Measurements from ENCODE around the gene TNFRSF14.
"Not testable (repeated sequence)": the region's sequence is repeated elsewhere in the genome, so short reads cannot be mapped to it uniquely, and the experiment has no call there.

Gene TNFRSF14

DNA sequence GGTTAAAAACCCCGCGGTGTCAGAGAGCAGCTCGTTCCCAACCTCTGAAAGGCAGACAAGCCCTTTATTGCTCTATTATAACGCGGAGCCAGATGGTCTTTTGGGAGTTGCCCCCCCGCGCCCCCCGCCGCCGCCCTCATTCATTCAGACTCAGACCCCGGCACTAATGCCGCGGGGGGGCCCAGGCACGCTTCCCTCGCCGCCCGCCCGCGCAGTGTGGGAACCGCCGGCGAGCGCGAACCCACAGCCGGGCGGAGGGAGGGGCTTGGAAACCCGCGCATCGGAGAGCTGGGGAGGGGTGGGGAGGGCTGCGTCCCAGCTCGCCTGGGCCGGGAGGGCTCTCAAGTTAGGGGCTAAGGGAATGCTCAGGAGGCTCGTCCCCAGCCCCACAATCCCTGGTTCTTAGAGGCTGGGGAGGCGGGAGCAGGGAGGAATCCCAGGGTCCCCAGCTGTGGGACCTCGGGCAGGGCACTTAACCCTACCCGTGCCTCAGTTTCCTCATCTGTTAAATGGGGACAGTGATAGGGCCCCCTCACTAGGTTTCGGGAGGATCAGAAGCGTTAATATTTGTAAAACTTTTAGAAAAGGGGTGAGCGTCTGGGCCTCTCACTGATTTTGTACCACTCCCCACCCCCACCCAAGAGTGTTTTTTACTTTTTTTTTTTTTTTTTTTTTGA is 15.2 kb upstream of the TNFRSF14 start:
- H3K9me3 Mint-ChIP-seq = no peaks in the 10 kb centered on the region
- no peak for ATAC-seq
- no peak overlapping the region for H3K27ac Mint-ChIP-seq
- H3K36me3 Mint-ChIP-seq = no peaks in the 10 kb centered on the region
- no peak overlapping the region for H3K4me3 Mint-ChIP-seq
- peaks cover 32% of the 10 kb centered on the region for H3K27me3 Mint-ChIP-seq
- H3K4me1 Mint-ChIP-seq = peaks cover 24% of the 10 kb centered on the region

GRCh38 chr1:2541619-2542245 is 14.4 kb upstream of the TNFRSF14 start:
- H3K27ac Mint-ChIP-seq = no peak overlapping the region
- ATAC-seq = no peak
- no peak overlapping the region for H3K4me3 Mint-ChIP-seq
- no peaks in the 10 kb centered on the region for H3K36me3 Mint-ChIP-seq
- H3K9me3 Mint-ChIP-seq = no peaks in the 10 kb centered on the region
- peaks cover 24% of the 10 kb centered on the region for H3K4me1 Mint-ChIP-seq
- peaks cover 25% of the 10 kb centered on the region for H3K27me3 Mint-ChIP-seq

DNA sequence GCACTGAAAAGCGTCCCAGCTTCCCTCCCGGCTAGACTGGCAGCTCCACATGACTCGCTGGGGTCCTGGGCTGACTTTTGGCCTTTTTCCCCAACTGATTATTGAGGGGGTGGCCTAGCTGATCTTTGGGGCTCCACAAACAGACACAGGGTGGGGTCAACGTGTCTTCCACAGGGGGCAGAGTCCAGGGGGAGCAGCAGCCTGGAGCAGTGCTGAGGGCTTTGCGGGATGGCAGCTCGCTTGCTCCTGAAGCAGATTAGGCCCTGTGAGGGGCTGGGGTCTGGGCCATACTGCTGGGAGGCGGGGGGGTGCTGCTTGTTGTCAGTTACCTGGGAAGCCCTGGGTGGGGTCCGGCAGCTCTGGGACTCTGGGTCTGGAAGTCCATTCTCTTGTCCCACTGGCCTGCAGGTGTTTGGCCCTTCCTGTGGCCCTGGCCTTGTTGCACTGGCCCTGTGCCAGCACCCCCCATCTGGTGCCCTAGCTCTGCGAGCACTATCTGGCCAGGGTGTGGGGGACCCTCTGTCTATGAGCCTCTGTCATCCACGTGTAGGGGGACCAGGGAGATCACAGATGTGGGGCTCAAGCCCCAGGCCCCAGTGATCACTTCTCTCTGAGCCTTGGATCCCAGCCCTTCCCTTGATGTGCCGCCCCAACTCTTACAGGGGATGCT is 13.8 kb upstream of the TNFRSF14 start:
- ATAC-seq = no peak
- Mint-ChIP-seq H3K9me3 (no peaks in the 10 kb centered on the region), H3K4me3 (no peak overlapping the region), H3K4me1 (peaks cover 24% of the 10 kb centered on the region), H3K36me3 (no peaks in the 10 kb centered on the region), H3K27me3 (peaks cover 25% of the 10 kb centered on the region), H3K27ac (no peak overlapping the region)

DNA sequence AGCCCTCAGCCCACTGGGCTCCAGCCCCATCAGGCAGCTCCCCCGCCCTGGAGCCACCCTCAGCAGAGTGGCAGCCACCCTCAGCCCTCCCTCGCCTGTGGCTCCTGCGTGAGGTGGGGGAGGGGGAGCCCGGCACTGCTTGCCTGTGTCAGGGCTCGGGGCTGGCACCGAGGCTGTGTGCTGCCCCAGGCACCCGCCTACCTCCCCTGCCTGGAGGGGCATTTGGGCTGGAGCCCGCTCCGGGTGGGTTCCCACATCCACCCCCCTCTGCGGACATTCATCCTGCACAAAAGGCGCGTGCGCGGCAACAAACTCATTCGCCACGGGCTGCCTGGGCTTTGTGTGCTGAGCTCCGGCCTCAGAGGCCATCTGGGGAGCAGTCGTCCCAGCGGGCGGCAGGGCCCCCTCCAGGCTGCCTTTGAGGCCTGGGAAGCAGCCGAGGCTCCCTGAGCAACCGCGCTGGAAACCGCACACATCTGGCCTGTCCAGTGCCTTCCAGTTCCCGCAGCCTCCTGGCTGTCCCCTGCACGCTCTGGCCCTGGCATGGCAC is 12.6 kb upstream of the TNFRSF14 start:
- Mint-ChIP-seq H3K4me3 (no peak overlapping the region), H3K4me1 (peaks cover 36% of the 10 kb centered on the region), H3K27me3 (peaks cover 25% of the 10 kb centered on the region), H3K9me3 (no peaks in the 10 kb centered on the region), H3K27ac (no peak overlapping the region), H3K36me3 (no peaks in the 10 kb centered on the region)
- no peak for ATAC-seq

DNA sequence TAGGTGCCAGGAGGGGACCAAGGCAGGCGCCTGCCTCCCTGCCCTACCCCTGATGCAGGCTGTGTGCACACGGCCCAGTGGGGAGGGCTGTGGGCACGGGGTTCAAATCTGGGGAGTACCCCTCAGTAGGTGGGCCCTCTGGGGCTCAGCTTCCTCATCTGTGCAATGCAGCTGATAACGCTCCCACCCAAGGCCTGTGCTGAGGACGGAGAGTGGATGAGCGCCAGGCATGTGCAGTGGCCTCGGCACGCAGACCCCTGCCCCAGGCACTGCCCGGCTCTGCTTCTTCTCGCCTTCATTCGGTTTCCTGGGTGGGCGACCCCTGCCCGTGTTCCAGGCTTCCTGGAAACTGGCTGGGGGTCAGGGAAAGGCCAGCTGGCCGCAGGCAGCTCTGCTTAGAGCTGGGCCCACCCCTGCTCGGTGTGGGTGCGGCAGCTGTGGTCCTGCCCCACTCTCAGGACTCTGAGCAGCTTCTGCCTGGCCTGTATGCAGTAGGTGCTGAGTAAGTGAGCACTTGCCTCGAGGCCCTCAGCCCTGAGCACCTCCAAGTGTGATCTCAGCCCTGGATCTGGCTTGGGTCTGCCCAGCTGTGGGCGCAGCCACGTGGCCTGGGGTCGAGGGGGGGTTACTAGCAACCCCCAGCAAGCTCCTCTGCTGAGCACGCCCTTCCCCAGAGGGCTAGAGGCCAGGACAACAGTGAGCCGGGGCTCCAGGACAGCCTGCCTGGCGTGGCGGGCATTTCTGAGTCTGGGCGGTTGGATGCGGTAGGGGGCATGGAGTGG is 11.9 kb upstream of the TNFRSF14 start:
- Mint-ChIP-seq H3K27ac (no peak overlapping the region), H3K4me1 (peaks cover 43% of the 10 kb centered on the region), H3K36me3 (no peaks in the 10 kb centered on the region), H3K4me3 (no peak overlapping the region), H3K9me3 (no peaks in the 10 kb centered on the region), H3K27me3 (peaks cover 25% of the 10 kb centered on the region)
- no peak for ATAC-seq

DNA sequence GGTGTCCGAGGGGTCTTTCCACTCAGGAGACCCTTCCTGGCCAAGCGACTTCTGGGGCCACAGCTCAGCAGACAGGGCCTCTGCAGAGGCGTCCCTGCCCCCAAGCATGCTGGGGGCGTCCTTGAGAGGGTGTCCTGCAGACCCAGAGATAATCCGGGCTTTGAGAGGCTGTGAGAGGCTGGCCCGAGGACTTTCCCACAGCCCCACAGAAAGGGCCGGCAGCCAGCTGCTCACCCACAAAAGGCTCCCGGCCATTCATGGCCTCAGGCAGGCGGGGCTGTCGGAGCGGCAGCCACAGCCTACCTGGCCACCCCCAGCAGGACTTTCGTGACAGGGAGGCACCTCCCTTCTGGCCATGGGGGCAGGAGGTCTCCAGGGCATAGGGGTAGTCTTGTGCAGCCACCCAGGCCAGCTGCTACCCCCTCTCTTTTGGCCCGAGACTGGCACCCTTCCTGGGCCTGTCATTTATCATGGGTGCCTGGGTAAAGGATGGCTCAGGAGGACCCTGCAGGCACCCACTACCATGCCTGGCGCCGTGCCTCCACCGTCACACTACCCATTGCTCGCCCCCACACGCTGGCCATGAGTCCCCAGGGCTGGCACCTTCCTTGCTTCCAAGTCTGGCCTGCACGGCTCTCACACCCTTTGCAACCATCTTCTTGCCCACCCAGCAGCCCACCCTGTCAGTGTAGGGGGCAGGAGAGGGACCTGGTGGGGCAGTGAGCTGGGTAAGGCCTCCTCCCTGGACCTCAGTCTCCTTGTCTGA is 11.1 kb upstream of the TNFRSF14 start:
- peaks cover 50% of the 10 kb centered on the region for H3K4me1 Mint-ChIP-seq
- peak overlapping the region; percentile 76 for H3K4me3 Mint-ChIP-seq
- H3K36me3 Mint-ChIP-seq = no peaks in the 10 kb centered on the region
- no peak for ATAC-seq
- no peak overlapping the region for H3K27ac Mint-ChIP-seq
- peaks cover 25% of the 10 kb centered on the region for H3K27me3 Mint-ChIP-seq
- no peaks in the 10 kb centered on the region for H3K9me3 Mint-ChIP-seq

- peaks cover 23% of the 10 kb centered on the region for H3K27me3 Mint-ChIP-seq
- H3K27ac Mint-ChIP-seq = peak overlapping the region; percentile 96
- H3K4me3 Mint-ChIP-seq = peak overlapping the region; percentile 84
- H3K36me3 Mint-ChIP-seq = no peaks in the 10 kb centered on the region
- no peaks in the 10 kb centered on the region for H3K9me3 Mint-ChIP-seq
- ATAC-seq = peak; percentile 67
- H3K4me1 Mint-ChIP-seq = peaks cover 58% of the 10 kb centered on the region
These were observed 10.2 kb upstream of the TNFRSF14 start for GRCh38 chr1:2545754-2546514.

GRCh38 chr1:2546515-2547209 is 9.5 kb upstream of the TNFRSF14 start:
- H3K27me3 Mint-ChIP-seq = peaks cover 16% of the 10 kb centered on the region
- H3K27ac Mint-ChIP-seq = peak overlapping the region; percentile 96
- H3K4me1 Mint-ChIP-seq = peaks cover 61% of the 10 kb centered on the region
- no peaks in the 10 kb centered on the region for H3K36me3 Mint-ChIP-seq
- no peaks in the 10 kb centered on the region for H3K9me3 Mint-ChIP-seq
- ATAC-seq = peak; percentile 67
- peak overlapping the region; percentile 84 for H3K4me3 Mint-ChIP-seq

GRCh38 chr1:2547210-2548067 is 8.7 kb upstream of the TNFRSF14 start:
- ATAC-seq = peak; percentile 50
- H3K27me3 Mint-ChIP-seq = peaks cover 8% of the 10 kb centered on the region
- peak overlapping the region; percentile 84 for H3K4me3 Mint-ChIP-seq

GRCh38 chr1:2548068-2548589 is 8.0 kb upstream of the TNFRSF14 start:
- Mint-ChIP-seq H3K9me3 (no peaks in the 10 kb centered on the region), H3K36me3 (no peaks in the 10 kb centered on the region), H3K4me1 (peaks cover 69% of the 10 kb centered on the region), H3K4me3 (peak overlapping the region; percentile 84), H3K27me3 (peaks cover under 1% of the 10 kb centered on the region), H3K27ac (peak overlapping the region; percentile 96)
- peak; percentile 62 for ATAC-seq

More at GRCh38 chr1:2547210-2548067, 8.7 kb upstream of the TNFRSF14 start:
- Mint-ChIP-seq H3K4me1 (peaks cover 68% of the 10 kb centered on the region), H3K9me3 (no peaks in the 10 kb centered on the region), H3K27ac (peak overlapping the region; percentile 96), H3K36me3 (no peaks in the 10 kb centered on the region)

- not testable (repeated sequence) for H3K27me3 Mint-ChIP-seq, H3K36me3 Mint-ChIP-seq, H3K9me3 Mint-ChIP-seq
- ATAC-seq = peak; percentile 1
- Mint-ChIP-seq H3K4me3 (peak overlapping the region; percentile 84), H3K4me1 (peaks cover 76% of the 10 kb centered on the region), H3K27ac (peak overlapping the region; percentile 96)
These were observed 6.7 kb upstream of the TNFRSF14 start for GRCh38 chr1:2549367-2550029.

- H3K9me3 Mint-ChIP-seq, H3K27me3 Mint-ChIP-seq, H3K36me3 Mint-ChIP-seq: not testable (repeated sequence)
- peaks cover 76% of the 10 kb centered on the region for H3K4me1 Mint-ChIP-seq
- H3K4me3 Mint-ChIP-seq = peak overlapping the region; percentile 84
- H3K27ac Mint-ChIP-seq = peak overlapping the region; percentile 96
- peak; percentile 0 for ATAC-seq
These were observed 5.8 kb upstream of the TNFRSF14 start for GRCh38 chr1:2550309-2550861.

All from stimulated activated memory B cell treated with anti-CD40 and anti-IgM and Interleukin-4, amounts not matched to agents 10 μg/mL and 1 μg/mL and 100 μg/mL, for 72 hours (primary cell).